ENCODE data around the gene SOX1. TPM values are rescaled to one million over a fixed set of nuclear protein-coding genes. Genes with fewer than 3 reads are reported as not detected.

Gene SOX1
- total and polyA plus RNA-seq, 7 donors, result under 0.01 to 0.36 (median 0.01) TPM; not detected in 4

DNA sequence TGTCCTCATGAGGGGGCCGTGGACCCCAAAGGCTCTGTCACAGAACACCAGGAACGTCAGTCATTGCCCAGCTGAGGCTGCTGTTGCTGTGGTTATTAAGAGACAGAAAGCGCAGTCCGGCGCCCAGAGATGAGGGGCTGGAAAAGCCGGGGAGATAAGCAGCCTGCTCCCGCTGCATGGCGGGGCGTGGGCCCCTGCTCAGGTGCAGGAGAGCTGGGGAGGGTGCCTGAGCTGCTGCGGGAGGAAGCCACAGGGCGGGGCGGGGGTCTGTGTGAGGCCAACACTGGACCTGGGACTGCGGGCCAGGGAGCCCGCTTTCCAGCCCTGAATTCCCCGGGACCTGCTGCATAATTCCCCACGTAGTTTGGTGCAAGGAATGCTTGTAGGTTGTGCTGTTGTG is 11.3 kb downstream of the SOX1 start:
- Histone ChIP-seq H3K27me3 (peaks cover 19 to 67% (median 46%) of the 10 kb centered on the region in 3 donors), H3K27ac (no peak overlapping the region), H3K4me3 (no peak overlapping the region), H3K9me3 (peaks cover 0 to 3% (median under 1%) of the 10 kb centered on the region in 4 donors), H3K4me1 (peaks cover 0 to 9% (median 6%) of the 10 kb centered on the region in 4 donors), H3K36me3 (no peaks in the 10 kb centered on the region)
- TF ChIP-seq EP300 (IDR thresholded peaks at IDR 0.05) (no peak), POLR2AphosphoS5 (IDR thresholded peaks at IDR 0.05) (no peak), POLR2A (IDR thresholded peaks at IDR 0.05) (no peak)
- TF ChIP-seq, protein P1, sequence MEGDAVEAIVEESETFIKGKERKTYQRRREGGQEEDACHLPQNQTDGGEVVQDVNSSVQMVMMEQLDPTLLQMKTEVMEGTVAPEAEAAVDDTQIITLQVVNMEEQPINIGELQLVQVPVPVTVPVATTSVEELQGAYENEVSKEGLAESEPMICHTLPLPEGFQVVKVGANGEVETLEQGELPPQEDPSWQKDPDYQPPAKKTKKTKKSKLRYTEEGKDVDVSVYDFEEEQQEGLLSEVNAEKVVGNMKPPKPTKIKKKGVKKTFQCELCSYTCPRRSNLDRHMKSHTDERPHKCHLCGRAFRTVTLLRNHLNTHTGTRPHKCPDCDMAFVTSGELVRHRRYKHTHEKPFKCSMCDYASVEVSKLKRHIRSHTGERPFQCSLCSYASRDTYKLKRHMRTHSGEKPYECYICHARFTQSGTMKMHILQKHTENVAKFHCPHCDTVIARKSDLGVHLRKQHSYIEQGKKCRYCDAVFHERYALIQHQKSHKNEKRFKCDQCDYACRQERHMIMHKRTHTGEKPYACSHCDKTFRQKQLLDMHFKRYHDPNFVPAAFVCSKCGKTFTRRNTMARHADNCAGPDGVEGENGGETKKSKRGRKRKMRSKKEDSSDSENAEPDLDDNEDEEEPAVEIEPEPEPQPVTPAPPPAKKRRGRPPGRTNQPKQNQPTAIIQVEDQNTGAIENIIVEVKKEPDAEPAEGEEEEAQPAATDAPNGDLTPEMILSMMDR (IDR thresholded peaks at IDR 0.05), result no peak
- 16 to 18% methylated on average over 16 of the region's 16 CpGs for WGBS, 2 donors
- intact Hi-C loops (cut with DNase I), result no loop called here
- DNase-seq, result no peak

DNA sequence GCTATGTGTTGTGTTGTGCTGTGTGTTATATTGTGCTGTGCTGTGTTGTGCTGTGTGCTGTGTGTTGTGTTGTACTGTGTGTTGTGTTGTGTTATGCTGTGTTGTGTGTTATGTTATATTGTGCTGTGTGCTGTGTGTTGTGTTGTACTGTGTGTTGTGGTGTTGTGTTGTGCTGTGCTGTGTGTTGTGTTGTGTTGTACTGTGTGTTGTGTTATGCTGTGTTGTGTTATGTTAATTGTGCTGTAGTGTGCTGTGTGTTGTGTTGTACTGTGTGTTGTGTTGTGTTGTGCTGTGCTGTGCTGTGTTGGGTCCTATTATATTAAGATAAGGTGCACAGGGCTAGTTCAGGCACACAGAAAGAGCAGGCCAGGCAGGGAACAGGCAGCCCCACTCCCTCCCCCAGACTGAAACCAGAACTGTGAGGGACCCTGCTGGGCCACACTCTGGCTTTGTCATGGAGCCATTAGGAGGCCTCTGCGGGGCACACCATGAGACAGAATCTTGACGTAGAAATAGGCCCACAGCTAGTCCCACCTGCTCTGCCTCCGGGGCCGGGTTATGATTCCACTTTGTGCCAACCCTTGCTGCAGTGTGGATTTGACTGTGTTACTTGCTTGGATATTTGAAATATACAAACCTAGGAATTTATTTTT is 12.1 kb downstream of the SOX1 start:
- no peak overlapping the region for H3K27ac ChIP-seq
- 56 to 75% methylated on average over 4 of the region's 4 CpGs for WGBS, 2 donors
- H3K4me3 ChIP-seq, result no peak overlapping the region
- peaks cover 11 to 59% (median 38%) of the 10 kb centered on the region in 3 donors for H3K27me3 ChIP-seq
- peaks cover 0 to 9% (median 6%) of the 10 kb centered on the region in 4 donors for H3K9me3 ChIP-seq
- no peaks in the 10 kb centered on the region for H3K36me3 ChIP-seq
- intact Hi-C loops (cut with DNase I), result no loop called here
- TF ChIP-seq POLR2A (IDR thresholded peaks at IDR 0.05) (no peak), EP300 (IDR thresholded peaks at IDR 0.05) (no peak), POLR2AphosphoS5 (IDR thresholded peaks at IDR 0.05) (no peak)
- TF ChIP-seq, protein P1 (IDR thresholded peaks at IDR 0.05), result no peak
- no peak for DNase-seq
- H3K4me1 ChIP-seq, result peaks cover 0 to 1% (median under 1%) of the 10 kb centered on the region in 4 donors

DNA sequence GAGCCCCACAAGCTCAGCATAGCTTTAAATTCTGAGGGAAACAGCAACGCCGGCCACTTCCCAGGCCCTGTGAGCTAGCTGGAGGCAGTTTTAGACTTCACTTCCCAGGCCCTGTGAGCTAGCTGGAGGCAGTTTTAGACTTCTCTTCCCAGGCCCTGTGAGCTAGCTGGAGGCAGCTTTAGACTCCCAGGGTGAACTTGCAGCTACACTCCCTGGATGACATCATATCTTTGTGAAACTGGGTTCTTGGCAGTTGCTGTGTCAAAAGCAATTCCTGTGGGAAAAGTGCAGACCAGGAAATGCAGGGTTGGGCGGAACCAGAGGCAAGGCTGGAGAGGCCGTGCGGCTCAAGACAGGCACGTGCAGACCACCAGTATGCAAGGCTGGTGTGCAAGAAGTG is 12.7 kb downstream of the SOX1 start:
- Histone ChIP-seq H3K4me3 (no peak overlapping the region), H3K36me3 (no peaks in the 10 kb centered on the region), H3K4me1 (no peaks in the 10 kb centered on the region), H3K9me3 (peaks cover 6 to 9% (median 7%) of the 10 kb centered on the region in 4 donors), H3K27me3 (peaks cover 6 to 52% (median 32%) of the 10 kb centered on the region in 3 donors), H3K27ac (no peak overlapping the region)
- no peak for TF ChIP-seq EP300 (IDR thresholded peaks at IDR 0.05)
- no peak for TF ChIP-seq POLR2A (IDR thresholded peaks at IDR 0.05)
- TF ChIP-seq, protein P1 (IDR thresholded peaks at IDR 0.05), result no peak
- TF ChIP-seq POLR2AphosphoS5 (IDR thresholded peaks at IDR 0.05), result no peak
- WGBS, 2 donors, result 38 to 50% methylated on average over 6 of the region's 6 CpGs
- intact Hi-C loops (cut with DNase I), result no loop called here
- no peak for DNase-seq

DNA sequence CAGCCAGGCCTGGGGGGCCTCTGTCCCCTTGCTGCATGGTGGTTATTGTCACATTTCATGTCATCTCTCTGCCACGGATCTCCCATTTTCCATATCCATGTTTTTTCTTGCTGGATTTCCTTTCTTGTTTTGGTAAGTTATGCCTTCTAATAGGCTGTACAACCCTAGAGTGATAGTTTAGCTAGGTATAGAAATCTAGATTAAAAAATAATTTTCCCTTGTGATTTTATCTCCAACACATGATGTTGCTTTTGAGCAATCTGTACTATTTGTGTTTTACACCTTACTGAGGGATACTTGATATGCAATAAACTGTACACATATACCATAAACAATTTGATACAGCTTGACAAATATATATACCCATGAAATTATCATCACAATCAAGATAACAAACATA is 17.0 kb downstream of the SOX1 start:
- DNase-seq, result no peak
- peaks cover 6 to 9% (median 7%) of the 10 kb centered on the region in 4 donors for H3K9me3 ChIP-seq
- H3K4me3 ChIP-seq, result no peak overlapping the region
- H3K36me3 ChIP-seq, result no peaks in the 10 kb centered on the region
- no peaks in the 10 kb centered on the region for H3K4me1 ChIP-seq
- TF ChIP-seq POLR2A (IDR thresholded peaks at IDR 0.05), result no peak
- TF ChIP-seq EP300 (IDR thresholded peaks at IDR 0.05), result no peak
- TF ChIP-seq, protein P1 (IDR thresholded peaks at IDR 0.05), result no peak
- TF ChIP-seq POLR2AphosphoS5 (IDR thresholded peaks at IDR 0.05), result no peak
- H3K27me3 ChIP-seq, result peaks cover 3 to 39% (median 27%) of the 10 kb centered on the region in 3 donors
- WGBS, 2 donors, result 94 to 97% methylated on average over 1 of the region's 1 CpG
- intact Hi-C loops (cut with DNase I), result no loop called here
- no peak overlapping the region for H3K27ac ChIP-seq
